Aorta (tissue), 5 donors: ENCODE results near the gene SUMO1. TPM values are rescaled to one million over a fixed set of nuclear protein-coding genes. Genes with fewer than 3 reads are reported as not detected.
"Not testable (repeated sequence)": the region's sequence is repeated elsewhere in the genome, so short reads cannot be mapped to it uniquely, and the experiment has no call there.

ENCODE experiments used
- ATAC-seq: fragments of 200-7000 bp; cut with Tn5 transposase; one replicate; pipeline ENCODE4 v1.9.1; 2022; ENCODE audit warnings: moderate library complexity; ENCODE audit not compliant: low FRiP score
- DNase-seq, 2 donors: peaks; one replicate each; pipeline ENCODE4 v3.0.0-alpha.2; 2020
- H3K27ac ChIP-seq, 2 donors: one replicate each; pipeline ENCODE4 v1.5.1; 2013; ENCODE audit warnings: low read length in 2 of 2, mild to moderate bottlenecking in 2 of 2, moderate library complexity in 2 of 2, control low read depth in 1 of 2, inconsistent platforms in 1 of 2, low read depth in 1 of 2
- H3K27me3 ChIP-seq, 2 donors: one replicate each; pipeline ENCODE4 v1.6.1; 2013; ENCODE audit warnings: control low read depth in 1 of 2, low read length in 1 of 2, mild to moderate bottlenecking in 1 of 2, moderate library complexity in 1 of 2; ENCODE audit not compliant: insufficient read depth in 2 of 2, control insufficient read depth in 1 of 2
- H3K36me3 ChIP-seq, 2 donors: one replicate each; pipeline ENCODE4 v1.6.1; 2013; ENCODE audit warnings: control low read depth in 1 of 2, low read length in 1 of 2, mild to moderate bottlenecking in 1 of 2; ENCODE audit not compliant: insufficient read depth in 2 of 2, control insufficient read depth in 1 of 2
- H3K4me1 ChIP-seq, 2 donors: one replicate each; pipeline ENCODE4 v1.6.1; 2013; ENCODE audit warnings: low read length in 2 of 2, control low read depth in 1 of 2, mild to moderate bottlenecking in 1 of 2, moderate library complexity in 1 of 2; ENCODE audit not compliant: insufficient read depth in 2 of 2, control insufficient read depth in 1 of 2
- H3K4me3 ChIP-seq, 2 donors: one replicate each; pipeline ENCODE4 v1.5.1; 2013; ENCODE audit warnings: low read length in 2 of 2, control low read depth in 1 of 2, mild to moderate bottlenecking in 1 of 2
- H3K9me3 ChIP-seq: one replicate; pipeline ENCODE4 v1.6.1; 2013; ENCODE audit warnings: mild to moderate bottlenecking, low read length; ENCODE audit not compliant: control insufficient read depth
- WGBS, 2 donors: extraction: QIAGEN DNeasy Blood & Tissue Kit; methylation state at CpG; one replicate each; pipeline ENCODE4 v1.1.7; 2013; 5-methylcytosine and 5-hydroxymethylcytosine counted together
- intact Hi-C, 2 donors: fragments of 100-400 bp; cut with DNase I; formaldehyde crosslinking; loops; one replicate each; pipeline versions ENCODE4 v1.14.2 to v1.15.0; 2022
- polyA plus RNA-seq, 2 donors: library from polyadenylated mRNA; stranded (reverse); fragments of 200-250 nt; gene quantifications; one replicate each; pipeline ENCODE4 v1.2.3, GENCODE V29; 2013
- total RNA-seq, 2 donors: library from RNA; stranded (reverse); fragmentation: NEBNext Ultra II Directional; extraction: Animal tissue kit (Norgen Biotek cat#: 25700); gene quantifications; one replicate each; pipeline ENCODE4 v1.2.1, GENCODE V29; 2021
- donor health status: healthy with polysubstance abuse.
- donor health status: Bipolar disorder and iron deficiency.
- donor health status: DM: no; HTN: no; CAD: no.
- donor health status: DM: no; HTN: no; CAD: no.
- donor health status: DM: yes; HTN: yes; CAD: no.

SUMO1 gene
- total and polyA plus RNA-seq, 4 donors: 57.4 to 161 (median 73.9) TPM

- Histone ChIP-seq H3K4me3 (peak within 1 kb of the TSS; percentile 84 to 94), H3K27ac (peak within 1 kb of the TSS; percentile 59 to 63), H3K9me3 (no peaks in the 10 kb centered on the region), H3K4me1 (no peaks in the 10 kb centered on the region), H3K27me3 (no peaks in the 10 kb centered on the region), H3K36me3 (no peaks in the 10 kb centered on the region)
- intact Hi-C loops: loop anchor here in 1 of 2 donors (10.0 kb wide), 1 partner anchor 109 kb away; the partner anchor contains the start of gene BMPR2
- peak; percentile 95 for DNase-seq
- peak; percentile 99 for ATAC-seq
- WGBS, 2 donors: 0 to 1% methylated on average over 54 of the region's 54 CpGs
Observed at GRCh38 chr2:202265467-202266277, 27.3 kb upstream of the SUMO1 start, which contains the start of gene NOP58. TSS of gene NOP58 (plus strand) at chr2:202265763. CDS start at chr2:202265942, 179 bp downstream.

GRCh38 chr2:202261531-202261930 lies 23.1 kb upstream of the SUMO1 start:
- no peaks in the 10 kb centered on the region for H3K9me3 ChIP-seq
- ATAC-seq (no peak), DNase-seq (no peak)
- intact Hi-C loops: loop anchor here in 1 of 2 donors (10.0 kb wide), 1 partner anchor 113 kb away; the partner anchor contains the start of gene BMPR2
- no peak overlapping the region for H3K4me3 ChIP-seq
- no peaks in the 10 kb centered on the region for H3K27me3 ChIP-seq
- H3K27ac ChIP-seq: no peak overlapping the region
- peaks cover 0 to 2% of the 10 kb centered on the region in 2 donors for H3K36me3 ChIP-seq
- H3K4me1 ChIP-seq: no peaks in the 10 kb centered on the region
- WGBS, 2 donors: 59 to 67% methylated on average over 4 of the region's 4 CpGs

- DNase-seq: no peak
- no peaks in the 10 kb centered on the region for H3K36me3 ChIP-seq
- no peaks in the 10 kb centered on the region for H3K9me3 ChIP-seq
- intact Hi-C loops: no loop called here
- WGBS, 2 donors: 59 to 69% methylated on average over 5 of the region's 5 CpGs
- ATAC-seq: no peak
- H3K4me3 ChIP-seq: no peak overlapping the region
- no peaks in the 10 kb centered on the region for H3K4me1 ChIP-seq
- H3K27me3 ChIP-seq: no peaks in the 10 kb centered on the region
- no peak overlapping the region for H3K27ac ChIP-seq
Observed at GRCh38 chr2:202251494-202251893, 13.1 kb upstream of the SUMO1 start.

GRCh38 chr2:202249521-202250253 lies 11.3 kb upstream of the SUMO1 start:
- intact Hi-C loops: no loop called here

GRCh38 chr2:202247710-202248109 lies 9.3 kb upstream of the SUMO1 start:
- H3K27me3 ChIP-seq, H3K4me3 ChIP-seq, H3K36me3 ChIP-seq, ATAC-seq, H3K4me1 ChIP-seq, DNase-seq, H3K27ac ChIP-seq, intact Hi-C loops, H3K9me3 ChIP-seq: not testable (repeated sequence)
- WGBS, 2 donors: 93 to 96% methylated on average over 5 of the region's 5 CpGs

More at GRCh38 chr2:202249521-202250253, 11.3 kb upstream of the SUMO1 start:
- DNase-seq (no peak), ATAC-seq (no peak)
- Histone ChIP-seq H3K9me3 (no peaks in the 10 kb centered on the region), H3K4me1 (no peaks in the 10 kb centered on the region), H3K27ac (no peak overlapping the region), H3K4me3 (no peak overlapping the region), H3K36me3 (no peaks in the 10 kb centered on the region), H3K27me3 (no peaks in the 10 kb centered on the region)
- WGBS, 2 donors: 50 to 56% methylated on average over 10 of the region's 10 CpGs

- ATAC-seq: peak; percentile 64
- WGBS, 2 donors: 0% methylated on average over 28 to 30 of the region's 30 CpGs
Observed at GRCh38 chr2:202237787-202238233, 587 bp downstream of the SUMO1 start.

GRCh38 chr2:202221873-202222272 lies 16.5 kb downstream of the SUMO1 start:
- intact Hi-C loops: no loop called here
- Histone ChIP-seq H3K4me3 (no peak overlapping the region), H3K9me3 (no peaks in the 10 kb centered on the region), H3K27ac (peak overlapping the region in 1 of 2 donors; percentile 33), H3K36me3 (peaks cover 0 to 4% of the 10 kb centered on the region in 2 donors), H3K4me1 (peaks cover 0 to 2% of the 10 kb centered on the region in 2 donors), H3K27me3 (no peaks in the 10 kb centered on the region)
- 44 to 45% methylated on average over 1 of the region's 1 CpG for WGBS, 2 donors
- DNase-seq: no peak
- no peak for ATAC-seq

More at GRCh38 chr2:202237787-202238233, 587 bp downstream of the SUMO1 start:
- Histone ChIP-seq H3K27me3 (no peaks in the 10 kb centered on the region), H3K36me3 (no peaks in the 10 kb centered on the region), H3K4me3 (peak overlapping the region; percentile 90 to 98), H3K4me1 (peaks cover 0 to 1% of the 10 kb centered on the region in 2 donors), H3K9me3 (no peaks in the 10 kb centered on the region), H3K27ac (peak overlapping the region in 1 of 2 donors; percentile 4)
- DNase-seq: peak in 1 of 2 donors; percentile 51
- intact Hi-C loops: no loop called here

GRCh38 chr2:202215179-202215578 lies 23.2 kb downstream of the SUMO1 start:
- H3K4me1 ChIP-seq: no peaks in the 10 kb centered on the region
- peaks cover 0 to 2% of the 10 kb centered on the region in 2 donors for H3K36me3 ChIP-seq
- WGBS, 2 donors: 90 to 97% methylated on average over 1 of the region's 1 CpG
- no peaks in the 10 kb centered on the region for H3K9me3 ChIP-seq
- H3K27ac ChIP-seq: no peak overlapping the region
- no peak for ATAC-seq
- no peak for DNase-seq
- no peaks in the 10 kb centered on the region for H3K27me3 ChIP-seq
- intact Hi-C loops: no loop called here
- no peak overlapping the region for H3K4me3 ChIP-seq
